ENCODE data around the gene SYT1.

DNA sequence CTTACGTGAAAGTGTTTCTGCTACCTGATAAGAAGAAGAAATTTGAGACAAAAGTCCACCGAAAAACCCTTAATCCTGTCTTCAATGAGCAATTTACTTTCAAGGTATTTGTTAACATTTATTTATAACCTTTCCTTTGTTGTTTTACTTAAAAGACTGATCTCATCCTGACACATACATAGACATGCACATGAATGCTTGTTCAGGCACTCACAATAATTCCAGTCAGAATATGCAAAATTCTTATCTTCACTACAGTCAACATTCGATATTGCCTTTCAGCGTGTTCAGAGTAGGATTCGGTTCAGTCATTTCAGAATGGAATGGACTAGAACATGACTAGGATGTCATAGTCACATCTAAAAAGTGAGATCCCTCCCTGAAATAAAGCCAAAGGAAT, 431.6 kb downstream of the SYT1 start:
- TF ChIP-seq, protein P1, sequence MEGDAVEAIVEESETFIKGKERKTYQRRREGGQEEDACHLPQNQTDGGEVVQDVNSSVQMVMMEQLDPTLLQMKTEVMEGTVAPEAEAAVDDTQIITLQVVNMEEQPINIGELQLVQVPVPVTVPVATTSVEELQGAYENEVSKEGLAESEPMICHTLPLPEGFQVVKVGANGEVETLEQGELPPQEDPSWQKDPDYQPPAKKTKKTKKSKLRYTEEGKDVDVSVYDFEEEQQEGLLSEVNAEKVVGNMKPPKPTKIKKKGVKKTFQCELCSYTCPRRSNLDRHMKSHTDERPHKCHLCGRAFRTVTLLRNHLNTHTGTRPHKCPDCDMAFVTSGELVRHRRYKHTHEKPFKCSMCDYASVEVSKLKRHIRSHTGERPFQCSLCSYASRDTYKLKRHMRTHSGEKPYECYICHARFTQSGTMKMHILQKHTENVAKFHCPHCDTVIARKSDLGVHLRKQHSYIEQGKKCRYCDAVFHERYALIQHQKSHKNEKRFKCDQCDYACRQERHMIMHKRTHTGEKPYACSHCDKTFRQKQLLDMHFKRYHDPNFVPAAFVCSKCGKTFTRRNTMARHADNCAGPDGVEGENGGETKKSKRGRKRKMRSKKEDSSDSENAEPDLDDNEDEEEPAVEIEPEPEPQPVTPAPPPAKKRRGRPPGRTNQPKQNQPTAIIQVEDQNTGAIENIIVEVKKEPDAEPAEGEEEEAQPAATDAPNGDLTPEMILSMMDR (IDR thresholded peaks at IDR 0.05; ENCODE audit: low read depth, low read length), result no peak
- no peak for TF ChIP-seq POLR2A (IDR thresholded peaks at IDR 0.05; ENCODE audit: extremely low read depth, insufficient read length)
- TF ChIP-seq MYC (IDR thresholded peaks at IDR 0.05; ENCODE audit: low read depth, low read length), result no peak
